ENCODE results near the gene EFTUD2. TPM values are rescaled to one million over a fixed set of nuclear protein-coding genes. Genes with fewer than 3 reads are reported as not detected.

Gene EFTUD2
- total RNA-seq, 1 experiment from 2014 or later, result 176 TPM

- no peak for DNase-seq (ENCODE audit: low read depth)
These were observed 11.0 kb downstream of the EFTUD2 start for GRCh38 chr17:44887971-44888954.

GRCh38 chr17:44887016-44887415 is 12.2 kb downstream of the EFTUD2 start:
- no peak for DNase-seq (ENCODE audit: low read depth)

- DNase-seq (ENCODE audit: low read depth), result no peak
These were observed 14.3 kb downstream of the EFTUD2 start for GRCh38 chr17:44884941-44885340.

- DNase-seq (ENCODE audit: low read depth), result no peak
These were observed 18.1 kb downstream of the EFTUD2 start for GRCh38 chr17:44881145-44881544.

GRCh38 chr17:44880062-44880461 is 19.2 kb downstream of the EFTUD2 start:
- DNase-seq (ENCODE audit: low read depth), result no peak

- DNase-seq (ENCODE audit: low read depth), result no peak
These were observed 19.9 kb downstream of the EFTUD2 start for GRCh38 chr17:44879376-44879775.

- peak; percentile 33 for DNase-seq (ENCODE audit: low read depth)
These were observed 20.5 kb downstream of the EFTUD2 start for GRCh38 chr17:44878627-44879221.

- no peak for DNase-seq (ENCODE audit: low read depth)
These were observed 22.1 kb downstream of the EFTUD2 start for GRCh38 chr17:44877121-44877520.

- no peak for DNase-seq (ENCODE audit: low read depth)
These were observed 23.5 kb downstream of the EFTUD2 start for GRCh38 chr17:44875761-44876160.

- peak; percentile 14 for DNase-seq (ENCODE audit: low read depth)
These were observed 27.0 kb downstream of the EFTUD2 start for GRCh38 chr17:44872131-44872768.

GRCh38 chr17:44871556-44871955 is 27.7 kb downstream of the EFTUD2 start:
- DNase-seq (ENCODE audit: low read depth), result no peak

GRCh38 chr17:44867841-44868240 is 31.4 kb downstream of the EFTUD2 start:
- DNase-seq (ENCODE audit: low read depth), result no peak

- DNase-seq (ENCODE audit: low read depth), result no peak
These were observed 33.3 kb downstream of the EFTUD2 start for GRCh38 chr17:44865931-44866330.

GRCh38 chr17:44865231-44865660 is 34.0 kb downstream of the EFTUD2 start:
- peak; percentile 65 for DNase-seq (ENCODE audit: low read depth)

- no peak for DNase-seq (ENCODE audit: low read depth)
These were observed 34.4 kb downstream of the EFTUD2 start for GRCh38 chr17:44864831-44865230.

GRCh38 chr17:44863061-44863918 is 36.0 kb downstream of the EFTUD2 start:
- DNase-seq (ENCODE audit: low read depth), result no peak

GRCh38 chr17:44862278-44862914 is 36.8 kb downstream of the EFTUD2 start:
- DNase-seq (ENCODE audit: low read depth), result no peak

- no peak for DNase-seq (ENCODE audit: low read depth)
These were observed 39.5 kb downstream of the EFTUD2 start for GRCh38 chr17:44859701-44860100.

GRCh38 chr17:44854192-44854591 is 45.1 kb downstream of the EFTUD2 start:
- DNase-seq (ENCODE audit: low read depth), result no peak

GRCh38 chr17:44850612-44851011 is 48.6 kb downstream of the EFTUD2 start:
- DNase-seq (ENCODE audit: low read depth), result no peak

- DNase-seq (ENCODE audit: low read depth), result no peak
These were observed 49.2 kb downstream of the EFTUD2 start for GRCh38 chr17:44850025-44850424.
